B cell (primary cell): ENCODE data around the gene TFPT. TPM values are rescaled to one million over a fixed set of nuclear protein-coding genes. Genes with fewer than 3 reads are reported as not detected.
A peak's percentile ranks its signal among the peaks of the same experiment; 100 is the strongest.

Experiments used
- ATAC-seq: fragments of 200-7000 bp; cut with Tn5 transposase; one replicate; pipeline ENCODE4 v1.10.0; 2021; ENCODE audit warnings: low read depth, mild to moderate bottlenecking, moderate number of reproducible peaks, moderate library complexity
- CTCF ChIA-PET: fragments of 350-600 bp; sonication (Branson Sonifier 250); formaldehyde crosslinking; loops from one replicate; lab custom pipeline; 2021; ENCODE audit warnings: antibody characterized with exemption, inconsistent platforms; lab: Charles Lee
- POLR2A ChIA-PET: fragments of 350-600 bp; sonication (Branson Sonifier 250); formaldehyde crosslinking; loops from one replicate; lab custom pipeline; 2021; ENCODE audit warnings: antibody characterized with exemption; lab: Charles Lee
- DNase-seq: peaks from one replicate; pipeline ENCODE4 v3.0.0; 2013
- H2AFZ ChIP-seq: 2 replicates; pipeline ENCODE4 v1.6.1; 2012; ENCODE audit warnings: mild to moderate bottlenecking, low read depth, low read length; ENCODE audit not compliant: insufficient read depth, poor library complexity, severe bottlenecking
- H3K27ac ChIP-seq, 2 donors: 1 replicate in 1 of 2; 2 replicates in 1 of 2; pipeline ENCODE4 v1.5.1; 2012 to 2013; ENCODE audit warnings: low read length in 2 of 2, mild to moderate bottlenecking in 2 of 2, moderate library complexity in 1 of 2
- H3K27me3 ChIP-seq, 4 experiments: fragments of 200-600 bp in 1 of 4; sonication (generic) in 1 of 4; replicated peaks in 1 of 4; 1 replicate in 2 of 4; 2 replicates in 2 of 4; pipeline versions ENCODE4 v1.6.1 to v1.7.0; 2013 to 2016; ENCODE audit warnings: low read length in 3 of 4, mild to moderate bottlenecking in 2 of 4, mixed read lengths in 1 of 4, moderate library complexity in 1 of 4; ENCODE audit not compliant: insufficient read depth in 4 of 4, control insufficient read depth in 3 of 4; ENCODE audit errors: control extremely low read depth in 1 of 4
- H3K36me3 ChIP-seq, 2 experiments: replicated peaks in 1 of 2; 1 replicate in 1 of 2; 2 replicates in 1 of 2; pipeline versions ENCODE4 v1.6.1 to v1.7.1; 2013; ENCODE audit warnings: low read length in 1 of 2; ENCODE audit not compliant: insufficient read depth in 2 of 2, control insufficient read depth in 1 of 2; ENCODE audit errors: control extremely low read depth in 1 of 2, extremely low read depth in 1 of 2
- H3K4me1 ChIP-seq, 2 donors: fragments of 200-600 bp in 1 of 2; sonication (generic) in 1 of 2; 1 replicate in 1 of 2; 2 replicates in 1 of 2; pipeline versions ENCODE4 v1.5.1 to v1.6.1; 2013 to 2017; ENCODE audit warnings: low read length in 2 of 2; ENCODE audit not compliant: control insufficient read depth in 2 of 2, insufficient read depth in 2 of 2
- H3K4me2 ChIP-seq: replicated peaks from 2 replicates; pipeline ENCODE3; 2012; ENCODE audit warnings: mild to moderate bottlenecking, low read depth, low read length; ENCODE audit not compliant: poor library complexity, severe bottlenecking
- H3K4me3 ChIP-seq, 5 experiments: fragments of 200-600 bp in 1 of 5; sonication (generic) in 1 of 5; 1 replicate in 3 of 5; 2 replicates in 2 of 5; pipeline versions ENCODE4 v1.5.1 to v1.7.0; 2011 to 2016; ENCODE audit warnings: low read length in 4 of 5, mild to moderate bottlenecking in 4 of 5, low read depth in 2 of 5, control low read depth in 1 of 5, moderate library complexity in 1 of 5; ENCODE audit not compliant: insufficient read depth in 1 of 5; ENCODE audit errors: control extremely low read depth in 1 of 5, extremely low read depth in 1 of 5
- H3K79me2 ChIP-seq: fragments of 200-600 bp; sonication (generic); one replicate; pipeline ENCODE4 v1.6.0; 2016; ENCODE audit warnings: low read length; ENCODE audit not compliant: control insufficient read depth, insufficient read depth
- H3K9ac ChIP-seq: fragments of 200-600 bp; sonication (generic); 2 replicates; pipeline ENCODE4 v1.6.1; 2017; ENCODE audit warnings: mild to moderate bottlenecking, low read length, moderate library complexity
- H3K9me3 ChIP-seq, 3 donors: one replicate each; pipeline versions ENCODE4 v1.6.1 to v1.7.1; 2013; ENCODE audit warnings: low read length in 2 of 3; ENCODE audit not compliant: control insufficient read depth in 2 of 3, insufficient read depth in 1 of 3; ENCODE audit errors: control extremely low read depth in 1 of 3
- H4K20me1 ChIP-seq: 2 replicates; pipeline ENCODE4 v1.6.0; 2012; ENCODE audit warnings: mild to moderate bottlenecking, low read length; ENCODE audit not compliant: insufficient read depth, control insufficient read depth, poor library complexity, severe bottlenecking
- H3K27ac Mint-ChIP-seq: one replicate; pipeline ENCODE4 v1.8.0; 2021; ENCODE audit warnings: mixed read lengths
- H3K27me3 Mint-ChIP-seq: one replicate; pipeline ENCODE4 v1.8.0; 2021; ENCODE audit warnings: mixed read lengths
- H3K4me1 Mint-ChIP-seq: one replicate; pipeline ENCODE4 v1.8.0; 2021; ENCODE audit warnings: mixed read lengths
- H3K4me3 Mint-ChIP-seq: one replicate; pipeline ENCODE4 v1.8.0; 2021; ENCODE audit warnings: mixed read lengths
- H3K9me3 Mint-ChIP-seq: one replicate; pipeline ENCODE4 v1.8.0; 2022; ENCODE audit warnings: mixed read lengths; ENCODE audit not compliant: insufficient read depth
- EZH2 ChIP-seq: IDR thresholded peaks from 2 replicates; pipeline ENCODE4 v1.6.1; 2012; ENCODE audit warnings: borderline replicate concordance, low read depth, mild to moderate bottlenecking, moderate library complexity, low read length; ENCODE audit not compliant: insufficient read depth, poor library complexity, severe bottlenecking
- WGBS: methylation state at CpG from one replicate; pipeline ENCODE4 v1.1.5; 2013; ENCODE audit warnings: missing lambda C conversion rate; ENCODE audit not compliant: insufficient coverage; 5-methylcytosine and 5-hydroxymethylcytosine counted together
- intact Hi-C: fragments of 100-400 bp; cut with micrococcal nuclease; formaldehyde crosslinking; loops from one replicate; pipeline ENCODE4 v1.10.0; 2022
- polyA plus RNA-seq: library from polyadenylated mRNA; depleted of rRNA; stranded (reverse); fragments of >200 nt; gene quantifications from 2 replicates; pipeline ENCODE4 v1.2.3, GENCODE V29; 2012
- total RNA-seq, 2 donors: library from RNA; stranded (reverse); fragments of 120-200 nt in 1 of 2; gene quantifications; 1 replicate in 1 of 2; 2 replicates in 1 of 2; pipeline versions ENCODE4 v1.2.3 to v1.2.4, GENCODE V29; 2013 to 2022
- TF ChIP-seq, protein P1 (sequence below): fragments of 200-600 bp; IDR thresholded peaks from one replicate; pipeline ENCODE4 v1.8.0; 2022; ENCODE audit warnings: antibody characterized with exemption, mild to moderate bottlenecking

Gene TFPT
- total and polyA plus RNA-seq, 2 donors (not counting 1 experiment from before 2014, with no cell fraction given): 8.4 to 12.7 TPM

DNA sequence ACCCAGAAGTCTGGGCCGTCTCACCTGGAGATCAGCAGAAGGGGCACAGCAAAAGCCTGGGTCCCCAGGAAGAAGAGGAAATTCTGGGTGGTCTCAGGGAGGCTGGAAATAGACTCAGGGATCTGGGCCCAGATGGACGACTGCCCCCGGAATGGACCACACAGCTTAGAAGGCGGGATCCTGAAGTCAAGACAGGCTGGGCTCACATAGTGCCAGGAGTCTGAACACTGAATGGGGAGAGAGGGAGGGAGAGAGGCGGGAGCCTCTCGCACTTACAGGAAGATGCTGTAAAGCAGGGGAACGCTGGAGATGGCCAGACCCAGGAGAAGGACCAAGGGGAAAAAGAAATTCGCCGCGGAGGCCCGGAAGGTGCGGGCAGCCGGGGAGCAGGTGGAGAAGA is 45.4 kb upstream of the TFPT start:
- peak overlapping the region; percentile 97 for H3K4me2 ChIP-seq
- peaks cover 37 to 50% of the 10 kb centered on the region in 2 donors for H3K4me1 ChIP-seq
- Mint-ChIP-seq H3K27me3 (peaks cover 18% of the 10 kb centered on the region), H3K9me3 (no peaks in the 10 kb centered on the region), H3K27ac (peak overlapping the region; percentile 100), H3K4me3 (peak overlapping the region; percentile 100), H3K4me1 (peaks cover 48% of the 10 kb centered on the region)
- ChIA-PET POLR2A (interaction anchor here (0.6 to 2.7 kb wide), 5 partner anchors 24 to 1459 kb away, joined by 3 to 24 read pairs (median 6); partner anchors contain the start of genes CNOT3, MBOAT7, RPS9 and TSEN34), CTCF (interaction anchor here (0.6 to 1.9 kb wide), 3 partner anchors 24 to 136 kb away, joined by 3 to 5 read pairs (median 5); partner anchors contain the start of gene CNOT3)
- 76% methylated on average over 12 of the region's 13 CpGs for WGBS
- H3K27me3 ChIP-seq: peaks cover 0 to 19% (median 11%) of the 10 kb centered on the region in 4 experiments
- H2AFZ ChIP-seq: peak overlapping the region; percentile 98
- no peak for ATAC-seq
- H3K79me2 ChIP-seq: peaks cover 27% of the 10 kb centered on the region
- no peak overlapping the region for H3K4me3 ChIP-seq
- peaks cover 2 to 27% of the 10 kb centered on the region in 2 experiments for H3K36me3 ChIP-seq
- H3K27ac ChIP-seq: peak overlapping the region in 1 of 2 donors; percentile 82
- peaks cover 27% of the 10 kb centered on the region for H4K20me1 ChIP-seq
- peak overlapping the region; percentile 72 for H3K9ac ChIP-seq
- H3K9me3 ChIP-seq: peaks cover 0 to 18% (median 0%) of the 10 kb centered on the region in 3 donors
- intact Hi-C loops: no loop called here
- TF ChIP-seq, protein P1, sequence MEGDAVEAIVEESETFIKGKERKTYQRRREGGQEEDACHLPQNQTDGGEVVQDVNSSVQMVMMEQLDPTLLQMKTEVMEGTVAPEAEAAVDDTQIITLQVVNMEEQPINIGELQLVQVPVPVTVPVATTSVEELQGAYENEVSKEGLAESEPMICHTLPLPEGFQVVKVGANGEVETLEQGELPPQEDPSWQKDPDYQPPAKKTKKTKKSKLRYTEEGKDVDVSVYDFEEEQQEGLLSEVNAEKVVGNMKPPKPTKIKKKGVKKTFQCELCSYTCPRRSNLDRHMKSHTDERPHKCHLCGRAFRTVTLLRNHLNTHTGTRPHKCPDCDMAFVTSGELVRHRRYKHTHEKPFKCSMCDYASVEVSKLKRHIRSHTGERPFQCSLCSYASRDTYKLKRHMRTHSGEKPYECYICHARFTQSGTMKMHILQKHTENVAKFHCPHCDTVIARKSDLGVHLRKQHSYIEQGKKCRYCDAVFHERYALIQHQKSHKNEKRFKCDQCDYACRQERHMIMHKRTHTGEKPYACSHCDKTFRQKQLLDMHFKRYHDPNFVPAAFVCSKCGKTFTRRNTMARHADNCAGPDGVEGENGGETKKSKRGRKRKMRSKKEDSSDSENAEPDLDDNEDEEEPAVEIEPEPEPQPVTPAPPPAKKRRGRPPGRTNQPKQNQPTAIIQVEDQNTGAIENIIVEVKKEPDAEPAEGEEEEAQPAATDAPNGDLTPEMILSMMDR: no peak
- TF ChIP-seq EZH2: no peak
- DNase-seq: no peak

DNA sequence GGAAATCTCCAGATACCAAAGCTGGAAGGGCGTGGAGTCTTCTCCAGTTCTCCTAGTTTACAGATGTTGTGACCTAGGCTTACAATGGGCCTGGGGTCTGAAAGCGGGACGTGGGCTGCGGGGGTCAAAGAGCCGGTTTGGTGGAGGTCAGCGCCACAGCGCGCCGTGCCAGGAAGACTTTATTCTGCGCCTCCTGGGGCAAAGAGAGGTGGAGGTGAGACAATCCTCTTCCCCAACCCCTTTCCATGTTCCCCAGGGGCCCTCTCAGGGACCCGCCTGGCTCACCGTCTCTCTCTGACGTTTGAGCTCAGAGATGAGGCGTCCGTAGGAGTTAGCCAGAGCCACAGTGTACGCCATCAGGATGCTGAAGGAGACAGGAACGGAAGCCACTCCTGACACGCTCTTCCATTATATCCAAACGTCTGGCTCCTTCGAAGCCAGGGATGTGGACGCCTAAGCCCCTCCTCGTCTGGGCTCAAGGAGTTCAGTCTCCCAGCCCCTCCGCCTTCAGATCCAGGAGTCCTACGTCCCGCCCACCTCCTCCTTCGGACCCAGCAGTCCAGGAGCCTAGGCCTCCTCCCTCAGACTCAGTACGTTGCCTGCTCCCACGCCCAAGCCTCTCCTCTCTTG is 44.8 kb upstream of the TFPT start:
- Mint-ChIP-seq H3K27ac (peak overlapping the region; percentile 100), H3K4me1 (peaks cover 48% of the 10 kb centered on the region), H3K9me3 (no peaks in the 10 kb centered on the region), H3K27me3 (peaks cover 12% of the 10 kb centered on the region), H3K4me3 (peak overlapping the region; percentile 100)
- POLR2A ChIA-PET: interaction anchor here (0.6 to 2.7 kb wide), 7 partner anchors 23 to 1179 kb away, joined by 3 to 24 read pairs (median 6); partner anchors contain the start of genes CNOT3, KMT5C, MBOAT7 and PRPF31
- Histone ChIP-seq H3K9me3 (peaks cover 0 to 12% (median 0%) of the 10 kb centered on the region in 3 donors), H3K4me3 (peak overlapping the region; percentile 42 to 90 (median 59)), H3K9ac (peak overlapping the region; percentile 72), H3K36me3 (peaks cover 2 to 33% of the 10 kb centered on the region in 2 experiments), H3K4me2 (peak overlapping the region; percentile 97), H3K4me1 (peaks cover 37 to 50% of the 10 kb centered on the region in 2 donors), H3K27ac (peak overlapping the region; percentile 75 to 82), H3K79me2 (peaks cover 27% of the 10 kb centered on the region), H4K20me1 (peaks cover 33% of the 10 kb centered on the region), H3K27me3 (peaks cover 0 to 14% (median 7%) of the 10 kb centered on the region in 4 experiments), H2AFZ (peak overlapping the region; percentile 98)
- intact Hi-C loops: no loop called here
- CTCF ChIA-PET: interaction anchor here (0.6 to 1.9 kb wide), 9 partner anchors 7 to 137 kb away, joined by 3 to 8 read pairs (median 5); partner anchors contain the start of genes CNOT3, MBOAT7 and TSEN34
- WGBS: 10% methylated on average over 23 of the region's 28 CpGs
- TF ChIP-seq, protein P1: no peak
- TF ChIP-seq EZH2: no peak
- no peak for ATAC-seq
- DNase-seq: no peak
